ENCODE results near the gene CECR2. TPM values are rescaled to one million over a fixed set of nuclear protein-coding genes. Genes with fewer than 3 reads are reported as not detected.

CECR2 gene
- total RNA-seq, 1 donor from 2014 or later, result not detected

GRCh38 chr22:17596226-17596625 is 227.0 kb downstream of the CECR2 start:
- no peak for DNase-seq (ENCODE audit: low read depth)
- H3K4me3 ChIP-seq (ENCODE audit: low read depth, low read length), result no peak overlapping the region
- FAIRE-seq, result no peak
- H3K36me3 ChIP-seq (ENCODE audit: control insufficient read depth, insufficient read depth, low read length), result peaks cover 21% of the 10 kb centered on the region
- TF ChIP-seq, protein P1, sequence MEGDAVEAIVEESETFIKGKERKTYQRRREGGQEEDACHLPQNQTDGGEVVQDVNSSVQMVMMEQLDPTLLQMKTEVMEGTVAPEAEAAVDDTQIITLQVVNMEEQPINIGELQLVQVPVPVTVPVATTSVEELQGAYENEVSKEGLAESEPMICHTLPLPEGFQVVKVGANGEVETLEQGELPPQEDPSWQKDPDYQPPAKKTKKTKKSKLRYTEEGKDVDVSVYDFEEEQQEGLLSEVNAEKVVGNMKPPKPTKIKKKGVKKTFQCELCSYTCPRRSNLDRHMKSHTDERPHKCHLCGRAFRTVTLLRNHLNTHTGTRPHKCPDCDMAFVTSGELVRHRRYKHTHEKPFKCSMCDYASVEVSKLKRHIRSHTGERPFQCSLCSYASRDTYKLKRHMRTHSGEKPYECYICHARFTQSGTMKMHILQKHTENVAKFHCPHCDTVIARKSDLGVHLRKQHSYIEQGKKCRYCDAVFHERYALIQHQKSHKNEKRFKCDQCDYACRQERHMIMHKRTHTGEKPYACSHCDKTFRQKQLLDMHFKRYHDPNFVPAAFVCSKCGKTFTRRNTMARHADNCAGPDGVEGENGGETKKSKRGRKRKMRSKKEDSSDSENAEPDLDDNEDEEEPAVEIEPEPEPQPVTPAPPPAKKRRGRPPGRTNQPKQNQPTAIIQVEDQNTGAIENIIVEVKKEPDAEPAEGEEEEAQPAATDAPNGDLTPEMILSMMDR (IDR thresholded peaks at IDR 0.05; ENCODE audit: insufficient read depth, low read length, severe bottlenecking), result no peak
- no peaks in the 10 kb centered on the region for H3K27me3 ChIP-seq (ENCODE audit: control insufficient read depth, insufficient read depth, low read length)

- Histone ChIP-seq H3K4me3 (ENCODE audit: low read depth, low read length) (no peak overlapping the region), H3K27me3 (ENCODE audit: control insufficient read depth, insufficient read depth, low read length) (no peaks in the 10 kb centered on the region), H3K36me3 (ENCODE audit: control insufficient read depth, insufficient read depth, low read length) (peaks cover 20% of the 10 kb centered on the region)
- DNase-seq (ENCODE audit: low read depth), result no peak
- TF ChIP-seq, protein P1 (IDR thresholded peaks at IDR 0.05; ENCODE audit: insufficient read depth, low read length, severe bottlenecking), result no peak
- no peak for FAIRE-seq
These were observed 228.0 kb downstream of the CECR2 start for GRCh38 chr22:17597217-17597616.

DNA sequence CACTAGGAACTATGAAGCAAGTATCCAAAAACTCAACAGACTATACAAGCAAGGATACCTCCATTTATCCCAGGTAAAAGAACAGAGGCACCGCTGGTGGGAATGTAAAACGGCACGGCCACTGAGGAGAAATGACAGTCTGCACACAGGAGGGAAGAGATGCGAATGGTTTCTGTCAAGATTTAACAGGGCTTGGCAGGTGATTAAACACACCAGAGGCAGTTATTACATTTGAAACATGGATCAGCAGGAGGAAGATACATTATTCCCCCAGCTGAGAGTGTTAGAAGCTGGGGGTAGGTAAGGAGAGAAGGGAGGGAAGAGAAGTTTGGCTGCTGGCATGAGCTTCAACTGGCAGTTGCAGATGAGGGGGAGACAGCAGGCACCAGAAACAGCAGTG is 229.1 kb downstream of the CECR2 start:
- TF ChIP-seq, protein P1 (IDR thresholded peaks at IDR 0.05; ENCODE audit: insufficient read depth, low read length, severe bottlenecking), result no peak
- FAIRE-seq, result no peak
- H3K27me3 ChIP-seq (ENCODE audit: control insufficient read depth, insufficient read depth, low read length), result no peaks in the 10 kb centered on the region
- DNase-seq (ENCODE audit: low read depth), result no peak
- H3K4me3 ChIP-seq (ENCODE audit: low read depth, low read length), result no peak overlapping the region
- H3K36me3 ChIP-seq (ENCODE audit: control insufficient read depth, insufficient read depth, low read length), result peaks cover 12% of the 10 kb centered on the region

DNA sequence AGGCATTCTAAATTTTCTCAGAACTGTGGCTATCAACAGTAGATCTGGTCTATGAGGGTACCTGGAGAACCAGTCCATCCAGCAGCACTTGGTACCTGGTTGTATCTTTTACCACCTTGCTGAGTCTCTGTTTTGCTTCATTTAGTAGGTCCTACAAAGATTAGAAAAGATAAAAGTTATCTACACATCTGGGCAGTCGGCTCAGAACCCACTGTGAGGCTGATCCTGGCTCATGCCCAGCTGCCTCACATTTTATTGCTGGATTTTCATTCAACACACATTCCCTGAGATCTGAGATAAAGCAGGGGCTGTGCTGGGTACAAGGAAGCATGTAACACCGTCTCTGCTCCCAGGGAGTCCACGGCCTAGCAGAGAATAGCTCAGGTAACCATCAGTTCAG is 231.8 kb downstream of the CECR2 start:
- FAIRE-seq (no peak), DNase-seq (ENCODE audit: low read depth) (no peak)
- Histone ChIP-seq H3K36me3 (ENCODE audit: control insufficient read depth, insufficient read depth, low read length) (peaks cover 12% of the 10 kb centered on the region), H3K4me3 (ENCODE audit: low read depth, low read length) (no peak overlapping the region), H3K27me3 (ENCODE audit: control insufficient read depth, insufficient read depth, low read length) (no peaks in the 10 kb centered on the region)
- TF ChIP-seq, protein P1 (IDR thresholded peaks at IDR 0.05; ENCODE audit: insufficient read depth, low read length, severe bottlenecking), result no peak

DNA sequence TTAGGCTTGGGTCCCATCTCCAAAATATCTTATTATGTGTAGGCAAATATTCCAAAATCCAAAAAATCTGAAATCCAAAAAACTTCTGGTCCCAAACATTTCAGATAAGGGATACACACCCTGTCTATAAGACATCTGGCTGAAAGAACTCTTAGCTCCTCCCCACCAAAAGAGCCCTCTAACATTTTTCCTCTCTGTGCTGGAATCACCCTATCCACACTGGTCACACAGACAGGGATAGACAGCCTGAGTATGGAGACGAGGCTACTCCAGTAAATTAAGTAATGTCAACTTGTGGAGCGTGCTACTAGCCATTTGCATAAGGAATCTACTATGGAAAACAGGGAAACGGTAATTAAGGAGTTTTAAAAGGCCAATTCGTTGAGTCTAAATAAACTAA is 234.4 kb downstream of the CECR2 start:
- no peak for FAIRE-seq
- H3K36me3 ChIP-seq (ENCODE audit: control insufficient read depth, insufficient read depth, low read length), result peaks cover 7% of the 10 kb centered on the region
- TF ChIP-seq, protein P1 (IDR thresholded peaks at IDR 0.05; ENCODE audit: insufficient read depth, low read length, severe bottlenecking), result no peak

DNA sequence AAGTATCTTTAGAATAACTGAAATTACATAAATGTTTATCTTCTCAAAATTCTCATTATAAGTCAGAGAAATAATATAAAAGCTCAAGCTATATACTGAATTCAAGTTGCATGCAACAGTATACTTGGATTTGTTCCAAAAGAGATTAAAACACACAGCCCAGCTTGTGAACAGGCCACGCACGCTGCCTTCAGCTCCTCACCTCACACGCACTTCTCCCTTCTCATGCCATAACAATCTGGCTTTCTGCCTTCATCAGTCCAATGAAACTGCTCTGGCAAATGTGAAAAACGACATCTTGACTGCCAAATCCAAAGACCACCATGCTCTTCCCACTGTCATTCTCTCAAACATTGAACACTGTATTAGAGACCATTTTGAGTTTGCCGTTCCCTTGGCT is 237.2 kb downstream of the CECR2 start:
- peaks cover 3% of the 10 kb centered on the region for H3K36me3 ChIP-seq (ENCODE audit: control insufficient read depth, insufficient read depth, low read length)

More for the DNA sequence above, 234.4 kb downstream of the CECR2 start:
- no peak overlapping the region for H3K4me3 ChIP-seq (ENCODE audit: low read depth, low read length)
- no peak for DNase-seq (ENCODE audit: low read depth)
- H3K27me3 ChIP-seq (ENCODE audit: control insufficient read depth, insufficient read depth, low read length), result no peaks in the 10 kb centered on the region

More for the DNA sequence above, 237.2 kb downstream of the CECR2 start:
- DNase-seq (ENCODE audit: low read depth) (no peak), FAIRE-seq (no peak)
- Histone ChIP-seq H3K27me3 (ENCODE audit: control insufficient read depth, insufficient read depth, low read length) (no peaks in the 10 kb centered on the region), H3K4me3 (ENCODE audit: low read depth, low read length) (no peak overlapping the region)
- TF ChIP-seq, protein P1 (IDR thresholded peaks at IDR 0.05; ENCODE audit: insufficient read depth, low read length, severe bottlenecking), result no peak
